CD4-positive, alpha-beta T cell treated with Interleukin-6 for 4 hours (primary cell): ENCODE data around the gene CCDC33.

Experiments used
- DNase-seq: peaks from one replicate; pipeline ENCODE4 v3.0.0-alpha.2; 2020; ENCODE audit warnings: mixed read lengths

Gene CCDC33

GRCh38 chr15:74235962-74236361 lies at the start of gene CCDC33:
Gene CCDC33 (plus strand): TSS chr15:74236326. CDS start chr15:74236720, 394 bp downstream.
- no peak for DNase-seq

- DNase-seq: no peak
Measured at GRCh38 chr15:74188216-74188615, 47.9 kb upstream of the CCDC33 start.

- DNase-seq: no peak
Measured at GRCh38 chr15:74191798-74192197, 44.3 kb upstream of the CCDC33 start.

GRCh38 chr15:74192751-74193150 lies 43.4 kb upstream of the CCDC33 start:
- no peak for DNase-seq

GRCh38 chr15:74193299-74193718 lies 42.8 kb upstream of the CCDC33 start:
- DNase-seq: no peak

- no peak for DNase-seq
Measured at GRCh38 chr15:74193905-74194304, 42.2 kb upstream of the CCDC33 start.

- no peak for DNase-seq
Measured at GRCh38 chr15:74194572-74195559, 41.3 kb upstream of the CCDC33 start.

- DNase-seq: no peak
Measured at GRCh38 chr15:74196175-74196574, 40.0 kb upstream of the CCDC33 start.

GRCh38 chr15:74197176-74197965 lies 38.8 kb upstream of the CCDC33 start:
- DNase-seq: no peak

- DNase-seq: no peak
Measured at GRCh38 chr15:74199297-74199652, 36.9 kb upstream of the CCDC33 start.

GRCh38 chr15:74200412-74200815 lies 35.7 kb upstream of the CCDC33 start:
- no peak for DNase-seq

GRCh38 chr15:74200871-74201419 lies 35.2 kb upstream of the CCDC33 start:
- no peak for DNase-seq

GRCh38 chr15:74201710-74202420 lies 34.3 kb upstream of the CCDC33 start:
- no peak for DNase-seq

GRCh38 chr15:74202452-74203401 lies 33.4 kb upstream of the CCDC33 start, which contains the start of gene STRA6:
Gene STRA6 (minus strand): TSS chr15:74202787. CDS start chr15:74202267, 520 bp downstream.
- DNase-seq: no peak

- DNase-seq: no peak
Measured at GRCh38 chr15:74203914-74204431, 32.2 kb upstream of the CCDC33 start.

GRCh38 chr15:74205582-74205947 lies 30.6 kb upstream of the CCDC33 start:
- DNase-seq: no peak

GRCh38 chr15:74206801-74207281 lies 29.3 kb upstream of the CCDC33 start:
- no peak for DNase-seq

- no peak for DNase-seq
Measured at GRCh38 chr15:74207652-74208440, 28.3 kb upstream of the CCDC33 start.

GRCh38 chr15:74208496-74208895 lies 27.6 kb upstream of the CCDC33 start:
- no peak for DNase-seq

GRCh38 chr15:74208901-74209559 lies 27.1 kb upstream of the CCDC33 start:
- DNase-seq: no peak
